ENCODE data around the gene SYCE3. TPM values are rescaled to one million over a fixed set of nuclear protein-coding genes. Genes with fewer than 3 reads are reported as not detected.

Gene SYCE3
- total and polyA plus RNA-seq, 2 experiments from 2014 or later, result not detected

- no peak overlapping the region for H3K27ac Mint-ChIP-seq
- no peak overlapping the region for H3K4me2 ChIP-seq
- H3K9me2 ChIP-seq (ENCODE audit: insufficient read depth), result no peaks in the 10 kb centered on the region
- H3K27ac ChIP-seq (ENCODE audit: low read depth), result no peak overlapping the region
- ATAC-seq, result no peak
- no peaks in the 10 kb centered on the region for H3K9me3 Mint-ChIP-seq
- no peak overlapping the region for H3K4me3 Mint-ChIP-seq
- peaks cover 29% of the 10 kb centered on the region for H3K36me3 Mint-ChIP-seq (ENCODE audit: low read depth)
- TF ChIP-seq CREB1 (CRISPR knock-in tag; IDR thresholded peaks at IDR 0.05; ENCODE audit: low read depth), result no peak
- no peak for TF ChIP-seq NANOG (IDR thresholded peaks at IDR 0.05; ENCODE audit: borderline replicate concordance)
- no peak for TF ChIP-seq POLR2AphosphoS5 (IDR thresholded peaks at IDR 0.05; ENCODE audit: low read depth)
- TF ChIP-seq ETS1 (IDR thresholded peaks at IDR 0.05), result no peak
- TF ChIP-seq EZH2 (IDR thresholded peaks at IDR 0.05; ENCODE audit: low read depth, unreplicated experiment), result no peak
- TF ChIP-seq ZNF462 (CRISPR knock-in tag; IDR thresholded peaks at IDR 0.05), result no peak
- TF ChIP-seq CTCF (conservative IDR thresholded peaks at IDR 0.05; ENCODE audit: low read depth in 2 of 2), result no peak
- no peak for TF ChIP-seq ZNF114 (CRISPR knock-in tag; IDR thresholded peaks at IDR 0.05)
- no peaks in the 10 kb centered on the region; the same call in 1 of the 2 replicates for H4K20me1 ChIP-seq (replicated peaks; ENCODE audit: insufficient read depth)
- H3F3A ChIP-seq (replicated peaks; ENCODE audit: low read depth), result no peaks in the 10 kb centered on the region; the same call in 1 of the 2 replicates
- no peaks in the 10 kb centered on the region for H3K4me1 ChIP-seq (ENCODE audit: insufficient read depth)
- H3K27me3 ChIP-seq (ENCODE audit: insufficient read depth), result no peaks in the 10 kb centered on the region
- H3K79me2 ChIP-seq (replicated peaks; ENCODE audit: insufficient read depth), result no peaks in the 10 kb centered on the region
- H3K4me3 ChIP-seq, result no peak overlapping the region
- no peaks in the 10 kb centered on the region for H3K36me3 ChIP-seq (ENCODE audit: insufficient read depth)
- DNase-seq (ENCODE audit: low spot score), result no peak
- no peaks in the 10 kb centered on the region for H3K4me1 Mint-ChIP-seq
- H2AFZ ChIP-seq, result no peak overlapping the region
- H3K27me3 Mint-ChIP-seq (ENCODE audit: insufficient read depth, low read depth, poor library complexity), result peaks cover 7% of the 10 kb centered on the region
Measured at GRCh38 chr22:50575426-50575941, 12.8 kb upstream of the SYCE3 start.

Measured in GM23338 (cell line).